HEK293 (cell line): ENCODE results near the gene KCNH8.

Source experiments
- PRDM10 ChIP-seq: fragments of 450-650 bp; formaldehyde crosslinking; IDR thresholded peaks from 2 replicates; pipeline ENCODE4 v1.5.1; 2016; ENCODE audit warnings: missing biosample characterization, missing genetic modification characterization
- ZBTB10 ChIP-seq: fragments of 450-650 bp; formaldehyde crosslinking; IDR thresholded peaks from 2 replicates; pipeline ENCODE4 v1.5.1; 2016; ENCODE audit warnings: missing biosample characterization, missing genetic modification characterization
- ZBTB11 ChIP-seq: fragments of 450-650 bp; formaldehyde crosslinking; conservative IDR thresholded peaks from 2 replicates; pipeline ENCODE4 v1.5.1; 2016; ENCODE audit warnings: low read depth, missing biosample characterization, missing genetic modification characterization
- ZBTB20 ChIP-seq: fragments of 450-650 bp; formaldehyde crosslinking; IDR thresholded peaks from 2 replicates; pipeline ENCODE4 v1.5.1; 2016; ENCODE audit warnings: missing biosample characterization, missing genetic modification characterization
- ZNF211 ChIP-seq: fragments of 450-650 bp; formaldehyde crosslinking; IDR thresholded peaks from 2 replicates; pipeline ENCODE4 v1.5.1; 2016; ENCODE audit warnings: low read depth, missing biosample characterization, missing genetic modification characterization
- ZNF76 ChIP-seq: fragments of 450-650 bp; formaldehyde crosslinking; IDR thresholded peaks from 2 replicates; pipeline ENCODE4; 2016; ENCODE audit warnings: low read depth, missing biosample characterization, missing genetic modification characterization, borderline replicate concordance
- ZNF776 ChIP-seq: fragments of 450-650 bp; formaldehyde crosslinking; IDR thresholded peaks from 2 replicates; pipeline ENCODE4 v1.5.0; 2017; ENCODE audit warnings: missing biosample characterization, missing genetic modification characterization, borderline replicate concordance

GRCh38 chr3:19446138-19446537, 297.8 kb downstream of the KCNH8 start:
- TF ChIP-seq PRDM10 (tag by site-specific recombination) (no peak), ZBTB11 (no peak), ZNF76 (tag by site-specific recombination) (no peak), ZBTB10 (tag by site-specific recombination) (no peak), ZNF776 (tag by site-specific recombination) (no peak), ZNF211 (no peak), ZBTB20 (no peak)
